HG03378 (cell line): ENCODE data around the gene NUP214.

ENCODE experiments used
- ATAC-seq: cut with Tn5 transposase; IDR thresholded peaks from one replicate; pipeline ENCODE4 v1.9.1; 2021; ENCODE audit warnings: mild to moderate bottlenecking, moderate library complexity; ENCODE audit not compliant: unreplicated experiment

Gene NUP214

GRCh38 chr9:131125288-131126058 is at the start of gene NUP214:
NUP214 (plus strand) TSS chr9:131125586; CDS start chr9:131125705, 119 bp downstream.
- ATAC-seq, result peak; percentile 75

GRCh38 chr9:131076347-131077195 is 48.8 kb upstream of the NUP214 start:
- ATAC-seq, result no peak

- no peak for ATAC-seq
Observed at GRCh38 chr9:131078427-131079366, 46.7 kb upstream of the NUP214 start.

- no peak for ATAC-seq
Observed at GRCh38 chr9:131080589-131080988, 44.8 kb upstream of the NUP214 start.

- no peak for ATAC-seq
Observed at GRCh38 chr9:131081868-131082267, 43.5 kb upstream of the NUP214 start.

GRCh38 chr9:131082774-131083512 is 42.4 kb upstream of the NUP214 start:
- ATAC-seq, result no peak

GRCh38 chr9:131084661-131085369 is 40.6 kb upstream of the NUP214 start:
- ATAC-seq, result no peak

GRCh38 chr9:131085370-131086122 is 39.8 kb upstream of the NUP214 start:
- ATAC-seq, result no peak

- no peak for ATAC-seq
Observed at GRCh38 chr9:131087354-131087893, 38.0 kb upstream of the NUP214 start.

GRCh38 chr9:131090025-131090787 is 35.2 kb upstream of the NUP214 start:
- ATAC-seq, result no peak

- ATAC-seq, result no peak
Observed at GRCh38 chr9:131091352-131091992, 33.9 kb upstream of the NUP214 start.

GRCh38 chr9:131092030-131092429 is 33.4 kb upstream of the NUP214 start:
- ATAC-seq, result no peak

- ATAC-seq, result no peak
Observed at GRCh38 chr9:131092548-131093440, 32.6 kb upstream of the NUP214 start.

GRCh38 chr9:131094015-131094414 is 31.4 kb upstream of the NUP214 start:
- no peak for ATAC-seq

GRCh38 chr9:131094622-131095021 is 30.8 kb upstream of the NUP214 start:
- no peak for ATAC-seq

GRCh38 chr9:131095666-131096268 is 29.6 kb upstream of the NUP214 start:
- ATAC-seq, result no peak
